Measurements from ENCODE around the gene PLXNA4. TPM values are rescaled to one million over a fixed set of nuclear protein-coding genes. Genes with fewer than 3 reads are reported as not detected.

The PLXNA4 gene
- total RNA-seq, 1 experiment from 2014 or later: 1.0 TPM

DNA sequence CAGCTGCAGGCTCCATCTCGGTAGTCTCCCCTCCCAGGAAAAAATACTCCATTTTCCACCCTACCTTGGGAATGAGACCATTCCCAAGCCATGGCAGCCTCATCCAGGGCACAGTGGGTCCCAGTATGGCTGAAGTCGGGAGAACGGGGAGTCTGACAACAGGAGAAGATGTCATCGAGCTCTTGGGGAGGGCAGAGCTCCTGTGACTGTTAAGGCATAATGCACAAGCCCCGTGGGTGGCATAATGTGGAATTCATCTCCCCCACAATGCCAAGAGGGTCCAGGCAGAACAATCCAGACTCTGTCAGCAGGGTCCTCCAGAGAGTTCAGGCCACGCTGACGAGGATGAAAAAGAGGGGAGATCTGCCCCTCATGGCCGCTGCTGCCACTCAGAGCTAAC is 279.4 kb downstream of the PLXNA4 start:
- no peak for DNase-seq
- BruUV-seq (replicated peaks): no TSS peak
- H3F3A ChIP-seq (ENCODE audit: insufficient read depth, low read depth): no peaks in the 10 kb centered on the region
- H3K4me2 ChIP-seq: no peak overlapping the region
- H3K36me3 ChIP-seq (ENCODE audit: low read depth): no peaks in the 10 kb centered on the region
- POLR2A ChIA-PET (ENCODE audit: unreplicated experiment): no interaction called here
- TF ChIP-seq, protein P1, sequence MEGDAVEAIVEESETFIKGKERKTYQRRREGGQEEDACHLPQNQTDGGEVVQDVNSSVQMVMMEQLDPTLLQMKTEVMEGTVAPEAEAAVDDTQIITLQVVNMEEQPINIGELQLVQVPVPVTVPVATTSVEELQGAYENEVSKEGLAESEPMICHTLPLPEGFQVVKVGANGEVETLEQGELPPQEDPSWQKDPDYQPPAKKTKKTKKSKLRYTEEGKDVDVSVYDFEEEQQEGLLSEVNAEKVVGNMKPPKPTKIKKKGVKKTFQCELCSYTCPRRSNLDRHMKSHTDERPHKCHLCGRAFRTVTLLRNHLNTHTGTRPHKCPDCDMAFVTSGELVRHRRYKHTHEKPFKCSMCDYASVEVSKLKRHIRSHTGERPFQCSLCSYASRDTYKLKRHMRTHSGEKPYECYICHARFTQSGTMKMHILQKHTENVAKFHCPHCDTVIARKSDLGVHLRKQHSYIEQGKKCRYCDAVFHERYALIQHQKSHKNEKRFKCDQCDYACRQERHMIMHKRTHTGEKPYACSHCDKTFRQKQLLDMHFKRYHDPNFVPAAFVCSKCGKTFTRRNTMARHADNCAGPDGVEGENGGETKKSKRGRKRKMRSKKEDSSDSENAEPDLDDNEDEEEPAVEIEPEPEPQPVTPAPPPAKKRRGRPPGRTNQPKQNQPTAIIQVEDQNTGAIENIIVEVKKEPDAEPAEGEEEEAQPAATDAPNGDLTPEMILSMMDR (conservative IDR thresholded peaks at IDR 0.05): no peak
- peaks cover 96% of the 10 kb centered on the region for H3K27me3 ChIP-seq (ENCODE audit: insufficient read depth, low read depth)
- H3K4me1 ChIP-seq (replicated peaks; ENCODE audit: insufficient read depth): no peaks in the 10 kb centered on the region
- H3K9me3 ChIP-seq (ENCODE audit: insufficient read depth, low read depth): no peaks in the 10 kb centered on the region
- no peak overlapping the region for H2AFZ ChIP-seq
- no peak overlapping the region for H3K27ac ChIP-seq
- CTCF ChIA-PET: no interaction called here
- H3K4me3 ChIP-seq: no peak overlapping the region
- 0 out of 2 replicates have a peak, but pooled peaks cover 2% of the 10 kb centered on the region for H3K9me2 ChIP-seq (ENCODE audit: insufficient read depth)
- no peaks in the 10 kb centered on the region for H3K79me2 ChIP-seq (ENCODE audit: low read depth)
- no peaks in the 10 kb centered on the region for H4K20me1 ChIP-seq (ENCODE audit: insufficient read depth)
- intact Hi-C loops (cut with micrococcal nuclease; ENCODE audit: unreplicated experiment): no loop called here

DNA sequence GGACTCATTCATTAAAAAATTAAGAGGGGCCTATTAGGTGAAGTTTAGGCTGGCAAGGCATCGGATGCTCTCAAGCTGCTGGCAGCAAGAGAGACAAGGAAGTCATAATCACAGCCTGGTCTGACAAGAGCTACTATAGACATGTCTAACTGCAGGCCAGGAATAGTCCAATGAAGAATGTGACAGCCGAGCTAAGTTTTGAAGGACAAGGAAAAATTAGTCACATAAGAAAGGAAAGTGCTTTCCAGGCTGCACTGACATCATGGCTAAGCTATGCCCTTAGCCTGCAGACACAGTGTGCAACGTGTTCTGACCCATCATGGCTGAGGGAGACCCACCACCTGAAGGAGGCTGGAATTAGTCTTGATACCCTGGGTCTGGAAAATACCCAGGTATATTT is 281.1 kb downstream of the PLXNA4 start:
- no peaks in the 10 kb centered on the region for H4K20me1 ChIP-seq (ENCODE audit: insufficient read depth)
- ChIA-PET POLR2A (ENCODE audit: unreplicated experiment) (no interaction called here), CTCF (interaction anchor here (0.6 kb wide), 1 partner anchor 130 kb away, joined by 4 read pairs; no protein-coding TSS in a partner anchor)
- H3K4me2 ChIP-seq: no peak overlapping the region
- no peaks in the 10 kb centered on the region for H3K36me3 ChIP-seq (ENCODE audit: low read depth)
- no TSS peak for BruUV-seq (replicated peaks)
- intact Hi-C loops (cut with micrococcal nuclease; ENCODE audit: unreplicated experiment): no loop called here
- H3K27me3 ChIP-seq (ENCODE audit: insufficient read depth, low read depth): peaks cover 98% of the 10 kb centered on the region
- no peak for DNase-seq
- H3K79me2 ChIP-seq (ENCODE audit: low read depth): no peaks in the 10 kb centered on the region
- 0 out of 2 replicates have a peak, but pooled peaks cover 2% of the 10 kb centered on the region for H3K9me2 ChIP-seq (ENCODE audit: insufficient read depth)
- H2AFZ ChIP-seq: no peak overlapping the region
- H3K4me3 ChIP-seq: no peak overlapping the region
- no peaks in the 10 kb centered on the region for H3F3A ChIP-seq (ENCODE audit: insufficient read depth, low read depth)
- H3K4me1 ChIP-seq (replicated peaks; ENCODE audit: insufficient read depth): no peaks in the 10 kb centered on the region
- H3K27ac ChIP-seq: no peak overlapping the region
- no peaks in the 10 kb centered on the region for H3K9me3 ChIP-seq (ENCODE audit: insufficient read depth, low read depth)
- TF ChIP-seq, protein P1 (conservative IDR thresholded peaks at IDR 0.05): no peak
- no peak for TF ChIP-seq EZH2 (IDR thresholded peaks at IDR 0.05; ENCODE audit: low read depth)

DNA sequence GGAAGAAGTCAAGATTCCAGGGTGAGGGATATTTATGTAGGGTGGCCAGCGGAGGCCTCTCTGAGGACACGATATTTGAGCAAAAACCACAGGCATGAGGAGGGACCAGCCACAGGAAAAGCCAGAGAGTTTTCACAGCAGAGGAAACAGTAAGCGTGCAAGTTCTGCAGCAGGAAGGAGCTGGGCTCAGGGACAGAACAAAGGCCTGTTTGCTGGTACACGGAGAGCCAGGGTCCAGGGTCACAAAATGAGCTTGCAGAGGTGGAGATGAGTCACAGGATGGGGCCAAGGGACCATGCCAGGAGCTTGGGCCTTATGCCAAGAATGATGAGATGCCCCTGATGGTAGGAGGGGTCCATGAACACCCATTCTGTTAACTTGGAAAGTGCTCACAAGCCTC is 283.5 kb downstream of the PLXNA4 start:
- H3K79me2 ChIP-seq (ENCODE audit: low read depth): no peaks in the 10 kb centered on the region
- intact Hi-C loops (cut with micrococcal nuclease; ENCODE audit: unreplicated experiment): no loop called here
- POLR2A ChIA-PET (ENCODE audit: unreplicated experiment): no interaction called here
- no peaks in the 10 kb centered on the region for H3K36me3 ChIP-seq (ENCODE audit: low read depth)
- CTCF ChIA-PET: no interaction called here
- H4K20me1 ChIP-seq (ENCODE audit: insufficient read depth): no peaks in the 10 kb centered on the region
- H3K4me3 ChIP-seq: no peak overlapping the region
- H3K27ac ChIP-seq: no peak overlapping the region
- peaks cover 95% of the 10 kb centered on the region for H3K27me3 ChIP-seq (ENCODE audit: insufficient read depth, low read depth)
- H3K4me1 ChIP-seq (replicated peaks; ENCODE audit: insufficient read depth): no peaks in the 10 kb centered on the region
- TF ChIP-seq EZH2 (IDR thresholded peaks at IDR 0.05; ENCODE audit: low read depth): no peak
- TF ChIP-seq, protein P1 (conservative IDR thresholded peaks at IDR 0.05): no peak
- BruUV-seq (replicated peaks): no TSS peak
- H3F3A ChIP-seq (ENCODE audit: insufficient read depth, low read depth): no peaks in the 10 kb centered on the region
- H2AFZ ChIP-seq: no peak overlapping the region
- no peaks in the 10 kb centered on the region for H3K9me3 ChIP-seq (ENCODE audit: insufficient read depth, low read depth)
- H3K4me2 ChIP-seq: no peak overlapping the region
- DNase-seq: no peak
- 0 out of 2 replicates have a peak, but pooled peaks cover 2% of the 10 kb centered on the region for H3K9me2 ChIP-seq (ENCODE audit: insufficient read depth)

Data from PC-9 (cell line).